ENCODE measurements around the gene WDFY2.
"Not testable (repeated sequence)": the region's sequence is repeated elsewhere in the genome, so short reads cannot be mapped to it uniquely, and the experiment has no call there.

Gene WDFY2

DNA sequence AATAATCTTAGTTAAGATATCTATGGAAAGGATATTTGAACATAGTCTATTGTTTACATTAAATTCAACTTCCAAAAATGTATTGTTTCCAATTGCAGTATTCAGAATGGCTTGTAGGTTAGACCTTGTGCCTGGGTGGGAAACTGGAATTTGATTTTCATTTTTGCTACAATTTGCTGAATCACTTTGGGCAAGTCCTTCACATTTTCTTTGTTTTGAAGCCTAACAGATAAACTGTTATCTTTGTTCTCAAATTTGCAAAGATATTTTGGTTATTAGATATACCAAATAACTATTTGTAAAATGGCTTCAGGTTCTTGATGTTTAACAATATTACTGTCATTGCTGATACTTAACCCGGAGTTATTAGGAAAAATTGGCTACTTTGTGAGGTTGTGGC lies 82.6 kb downstream of the WDFY2 start:
- no peak for DNase-seq

DNA sequence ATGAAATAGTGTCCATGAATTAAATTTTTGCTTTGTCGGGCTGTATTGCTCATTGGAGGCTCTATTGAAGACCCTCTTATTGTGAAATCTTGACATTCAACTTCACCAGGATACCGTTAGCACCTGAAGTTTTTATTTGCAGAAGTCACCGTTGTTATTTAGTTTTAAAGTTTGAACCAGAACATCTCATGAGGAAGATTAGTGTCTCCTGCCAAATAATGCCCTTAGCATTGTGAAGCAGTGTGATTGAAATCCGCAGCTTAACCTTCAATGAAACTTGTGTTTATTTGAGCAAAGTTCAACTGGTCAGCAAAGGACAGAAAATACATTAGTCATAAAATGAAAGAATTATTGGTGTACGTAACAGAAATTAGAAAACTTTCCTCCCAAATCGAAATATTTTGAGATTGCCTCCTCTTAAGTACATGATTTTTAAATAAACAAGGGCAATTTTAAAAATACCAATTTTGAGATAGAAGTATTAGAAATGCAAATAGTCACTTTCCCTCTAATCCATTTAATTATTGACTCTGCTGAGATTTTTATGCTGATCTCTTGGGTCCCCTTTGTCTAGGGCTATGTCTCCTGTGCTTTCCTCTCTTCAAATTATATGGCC lies 84.4 kb downstream of the WDFY2 start:
- no peak for DNase-seq

DNA sequence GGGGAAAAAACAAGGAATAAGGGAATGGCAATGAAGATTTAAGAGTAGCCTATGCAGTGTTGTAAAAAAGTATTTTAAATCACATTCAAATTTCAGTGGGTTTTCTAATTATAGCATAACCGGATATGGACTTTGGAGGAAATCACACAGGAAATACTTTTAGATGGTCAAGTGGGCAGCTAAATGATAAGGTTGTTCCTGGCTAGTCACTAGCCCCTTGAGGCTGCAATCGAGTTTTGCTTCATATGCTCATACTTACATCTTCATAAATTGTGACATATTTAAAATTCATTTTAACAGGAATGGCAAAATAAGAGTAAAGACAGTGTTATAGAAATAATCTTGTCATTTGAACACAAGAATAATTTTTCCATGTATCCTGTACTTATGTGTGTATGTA lies 88.9 kb downstream of the WDFY2 start:
- no peak for DNase-seq

DNA sequence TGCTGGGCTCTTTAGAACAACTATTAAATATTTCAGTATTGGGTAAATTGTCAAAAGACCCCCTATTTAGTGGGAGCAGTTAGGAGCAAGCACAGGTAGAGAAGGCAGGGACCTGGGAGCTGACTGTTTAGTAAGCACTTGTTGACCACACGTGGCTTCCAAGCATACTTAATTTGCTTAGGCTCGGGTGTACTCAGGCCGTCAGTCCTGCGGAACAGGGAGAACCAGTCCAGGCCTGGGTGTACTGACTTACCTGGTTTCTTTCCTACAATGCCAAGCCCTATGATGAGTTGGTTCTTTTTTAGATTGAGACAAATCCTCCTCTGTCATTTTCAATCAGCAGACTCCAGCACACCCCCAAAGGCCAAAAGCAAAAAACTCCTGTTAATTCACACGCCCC lies 90.0 kb downstream of the WDFY2 start:
- no peak for DNase-seq

DNA sequence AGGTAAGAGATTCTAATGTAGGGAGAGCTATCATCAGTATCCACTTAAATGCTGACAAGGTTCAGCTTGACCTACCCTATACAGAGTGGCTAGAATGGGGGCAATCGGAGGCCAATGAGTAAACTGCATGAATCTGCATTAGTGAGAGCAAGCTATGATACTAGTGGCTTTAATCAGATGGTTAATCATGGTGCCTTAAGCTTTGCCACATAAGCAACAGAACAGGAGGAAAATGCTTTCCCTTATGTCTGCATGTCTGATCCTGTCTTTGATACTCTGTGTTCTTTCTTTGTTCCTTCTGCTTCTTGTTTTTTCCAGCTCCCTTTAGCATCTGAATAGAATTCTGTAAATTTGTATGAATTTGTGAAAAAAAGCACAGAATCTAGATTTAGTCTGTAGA lies 91.1 kb downstream of the WDFY2 start:
- DNase-seq, result no peak

DNA sequence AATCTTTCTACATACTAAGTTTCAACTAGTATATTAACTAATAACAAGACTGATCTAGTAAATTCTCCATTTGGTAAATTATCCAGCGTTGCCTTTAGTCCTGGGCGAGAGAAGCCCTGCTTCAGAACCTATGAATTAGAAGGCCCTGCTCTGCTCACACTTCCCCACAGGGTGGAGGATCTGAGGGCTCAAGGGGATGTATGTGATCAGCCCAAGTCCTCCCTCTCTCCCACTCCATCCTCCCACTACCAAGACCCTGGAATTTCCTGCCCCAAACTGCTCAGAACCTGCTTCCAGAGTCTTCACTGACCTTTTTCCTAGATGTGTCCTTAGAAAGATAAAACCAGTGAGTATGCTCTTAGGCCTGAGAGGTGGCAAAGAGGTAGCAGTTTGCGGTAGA lies 91.6 kb downstream of the WDFY2 start:
- DNase-seq, result no peak

DNA sequence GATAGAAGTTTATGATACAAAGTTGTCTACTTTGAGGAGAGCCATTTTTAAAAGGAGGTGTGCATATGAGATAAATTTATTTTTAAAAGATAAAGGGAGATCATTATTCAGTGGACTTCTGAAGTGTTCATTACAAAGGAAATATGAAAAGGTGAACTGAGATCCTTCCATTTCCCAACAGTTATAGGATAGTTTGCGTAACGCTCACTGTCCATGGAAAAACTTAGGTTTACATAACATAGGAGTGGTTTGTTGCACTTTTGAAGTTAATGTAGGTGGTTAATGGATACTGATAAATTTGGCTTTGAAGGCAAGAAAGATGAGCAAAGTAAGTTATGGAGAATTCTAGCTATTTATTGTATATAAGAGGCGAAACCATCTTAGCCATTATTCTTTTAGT lies 92.5 kb downstream of the WDFY2 start:
- no peak for DNase-seq

DNA sequence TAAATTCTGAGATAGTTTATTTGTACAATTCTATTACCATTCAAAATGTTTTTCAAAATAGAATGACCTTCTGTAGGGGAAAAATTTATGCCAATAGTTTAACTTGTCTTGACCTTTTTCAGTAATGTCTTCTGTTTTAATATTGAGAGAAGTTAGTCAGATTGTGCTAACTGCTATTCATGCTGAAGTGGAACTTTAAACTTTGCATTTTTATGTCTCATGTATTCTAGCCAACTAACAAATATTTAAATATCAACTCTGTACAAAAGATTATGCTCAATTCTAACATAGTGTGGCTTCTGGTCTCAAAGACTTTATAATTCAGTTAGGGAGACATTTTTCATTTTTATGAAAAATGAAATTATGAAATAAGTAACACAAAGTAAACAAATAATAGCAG lies 94.2 kb downstream of the WDFY2 start:
- DNase-seq, result no peak

DNA sequence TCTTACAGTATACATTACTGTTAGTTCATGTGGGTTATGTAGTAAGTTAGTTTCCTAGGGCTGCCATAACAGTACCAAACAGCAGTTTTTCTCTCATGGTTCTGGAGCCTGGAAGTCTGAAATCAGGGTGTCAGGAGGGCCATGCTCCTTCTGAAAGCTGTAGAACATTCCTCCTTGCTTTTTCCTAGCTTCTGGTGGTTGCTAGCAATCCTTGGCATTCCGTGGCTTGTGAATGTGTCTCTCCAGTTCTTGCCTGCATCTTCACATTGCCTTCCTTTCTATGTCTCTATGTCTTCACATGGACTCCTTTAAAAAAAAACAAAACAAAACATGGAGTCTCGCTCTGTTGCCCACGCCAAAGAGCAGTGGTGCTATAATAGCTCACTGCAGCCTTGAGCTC lies 95.4 kb downstream of the WDFY2 start:
- no peak for DNase-seq

DNA sequence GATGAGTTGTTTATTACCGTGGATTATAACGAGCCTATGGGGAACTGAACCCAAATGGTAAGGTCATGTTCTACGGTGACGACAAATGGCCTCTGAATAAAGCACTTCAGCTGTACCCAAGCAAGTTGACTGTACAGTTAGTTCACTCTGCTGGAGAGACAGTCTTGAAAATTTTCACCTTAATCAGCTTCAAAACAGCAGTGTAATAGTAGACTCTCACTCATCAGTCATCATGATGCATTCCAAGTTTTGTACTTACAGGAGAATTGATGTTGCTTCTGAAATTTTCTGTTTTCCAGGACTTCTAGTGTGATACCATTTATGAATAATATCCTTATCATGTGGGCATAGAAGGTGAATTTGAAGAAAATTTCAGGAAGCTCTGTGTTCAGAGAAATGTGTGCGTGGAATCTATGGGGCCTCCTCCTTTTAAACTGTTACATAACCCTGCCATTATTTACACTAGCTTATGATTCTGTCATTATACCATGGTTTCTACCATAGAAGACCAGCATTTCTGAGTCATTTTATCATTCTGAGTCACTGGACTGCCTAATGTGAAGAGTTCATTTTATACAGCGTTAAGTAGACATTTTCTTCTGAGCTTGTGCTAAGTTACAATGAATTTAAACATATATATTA lies 96.9 kb downstream of the WDFY2 start:
- DNase-seq, result no peak

DNA sequence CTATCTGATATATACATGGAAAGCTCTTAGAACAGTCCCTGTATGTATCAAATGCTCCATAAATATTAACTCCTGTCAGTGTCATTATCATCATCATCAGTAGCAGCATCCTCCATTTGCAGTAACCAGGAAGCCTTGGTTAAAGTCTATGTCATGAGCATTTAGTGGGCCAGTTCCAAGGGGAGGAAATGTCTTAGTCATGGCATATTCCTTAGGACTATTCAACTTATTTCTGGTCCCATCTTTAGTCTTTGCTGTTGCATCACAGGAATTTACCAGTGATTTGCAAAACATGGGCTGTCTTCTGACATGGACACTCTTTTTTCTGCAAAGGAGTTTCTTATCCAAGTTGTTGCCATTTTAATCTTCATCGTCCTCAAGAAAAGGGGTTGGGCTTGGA lies 98.4 kb downstream of the WDFY2 start:
- DNase-seq, result no peak

DNA sequence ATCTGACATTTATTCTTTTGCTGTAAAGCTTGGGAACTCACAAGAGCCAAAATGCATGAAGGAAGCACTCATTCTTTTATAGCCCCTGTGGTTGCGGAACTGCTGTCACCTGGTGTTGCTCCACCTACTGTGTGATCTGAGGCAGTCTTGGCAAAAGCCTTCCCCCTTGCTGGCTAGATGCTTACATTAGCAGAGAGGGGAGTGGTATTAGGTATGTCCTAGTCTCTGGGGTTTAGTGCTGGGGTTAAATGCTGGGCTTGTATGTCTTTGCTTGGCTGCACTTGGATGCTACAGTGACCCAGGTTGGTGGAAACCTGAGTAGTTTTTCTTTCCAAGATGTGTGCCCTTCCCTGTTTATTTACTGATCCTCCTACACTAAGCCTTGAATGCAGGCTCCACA lies 99.3 kb downstream of the WDFY2 start:
- DNase-seq, result no peak

DNA sequence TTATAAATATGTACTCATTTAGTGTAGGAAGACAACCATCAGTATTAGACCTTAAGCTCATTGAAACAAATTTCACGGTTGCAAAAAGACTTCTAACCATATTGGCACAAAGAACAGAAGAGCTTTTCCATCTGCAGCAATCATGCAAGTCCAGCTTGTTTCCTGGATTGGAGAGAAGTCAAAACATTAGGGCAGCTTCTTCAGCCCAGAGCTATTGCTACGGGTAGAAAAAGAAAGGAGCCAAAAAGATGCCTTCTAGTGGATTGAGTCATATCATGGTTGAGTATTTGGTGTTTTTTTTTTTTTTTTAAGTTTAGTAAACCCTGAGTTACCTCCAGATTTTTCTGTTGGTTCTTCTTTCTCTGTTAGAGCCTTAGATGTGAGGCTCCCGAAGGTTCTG lies 99.8 kb downstream of the WDFY2 start:
- DNase-seq, result no peak

DNA sequence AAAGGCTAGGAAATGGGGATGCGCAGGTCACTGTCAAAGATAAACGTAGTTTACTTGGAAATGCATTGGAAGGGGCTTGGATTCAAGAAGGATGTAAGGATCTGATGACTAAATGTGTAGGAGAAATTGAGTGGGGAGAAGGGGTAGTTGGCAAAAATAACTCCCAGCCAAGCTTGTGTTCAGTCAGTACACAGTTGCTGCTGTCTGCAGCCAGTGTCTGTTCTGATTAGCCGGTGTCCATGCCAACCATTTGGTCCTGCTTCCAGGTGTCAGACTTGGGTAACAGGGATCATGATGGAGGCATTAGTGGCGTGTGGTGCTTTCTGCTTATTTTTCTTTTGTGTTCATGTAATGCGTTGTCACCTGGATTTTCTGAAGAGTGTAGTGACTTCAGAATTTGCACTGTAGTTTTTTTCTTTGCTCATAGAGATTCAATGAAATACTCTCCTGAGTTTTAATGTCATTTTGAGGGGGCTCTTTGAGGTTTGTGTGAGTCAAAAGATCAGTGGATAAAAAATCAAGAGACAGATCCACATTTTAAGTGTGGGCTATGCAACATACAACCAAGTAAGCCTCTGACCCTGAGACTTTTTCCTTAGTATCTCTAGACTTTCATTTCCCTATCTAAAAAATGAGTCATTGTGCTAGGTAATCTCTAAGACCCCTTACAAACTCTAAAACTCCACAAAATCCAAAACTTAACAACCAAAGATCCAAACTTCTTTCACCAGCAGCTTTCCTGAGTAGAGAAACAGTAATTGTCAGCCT lies 103.9 kb downstream of the WDFY2 start:
- no peak for DNase-seq

DNA sequence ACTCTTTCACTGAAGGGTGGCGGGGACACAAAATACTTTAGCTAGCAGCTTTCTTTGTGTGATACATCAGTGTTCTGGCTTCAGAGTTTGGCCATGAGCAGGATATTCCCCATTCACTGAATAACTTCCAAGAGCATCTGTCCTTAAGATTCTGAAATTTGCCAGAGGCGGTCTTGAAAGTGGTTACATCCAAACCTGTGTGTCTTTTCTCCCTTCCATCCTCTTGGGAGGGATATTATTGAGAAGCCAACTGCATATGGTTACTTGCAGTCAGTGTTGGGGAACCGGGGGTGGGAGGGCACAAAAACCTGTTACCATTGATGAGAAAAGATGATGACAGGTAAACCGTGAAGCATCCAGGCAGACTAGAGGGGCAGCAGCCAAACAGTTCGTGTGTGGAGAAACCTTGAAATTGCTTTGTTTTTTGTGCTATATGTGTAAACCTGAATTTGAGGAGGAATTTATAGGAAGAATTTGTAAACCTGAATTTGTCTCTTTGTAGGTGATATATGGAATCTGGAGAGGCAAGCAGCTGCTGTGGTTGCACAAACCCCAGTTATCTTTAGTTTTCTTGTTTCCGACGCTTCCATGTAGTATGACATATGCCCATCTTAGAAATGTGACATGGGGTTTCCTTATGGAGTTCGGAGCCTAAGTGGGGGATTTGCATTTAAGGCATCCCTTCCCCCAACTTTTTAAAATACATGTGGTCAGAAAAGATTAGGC lies 104.8 kb downstream of the WDFY2 start:
- DNase-seq, result peak; percentile 31

DNA sequence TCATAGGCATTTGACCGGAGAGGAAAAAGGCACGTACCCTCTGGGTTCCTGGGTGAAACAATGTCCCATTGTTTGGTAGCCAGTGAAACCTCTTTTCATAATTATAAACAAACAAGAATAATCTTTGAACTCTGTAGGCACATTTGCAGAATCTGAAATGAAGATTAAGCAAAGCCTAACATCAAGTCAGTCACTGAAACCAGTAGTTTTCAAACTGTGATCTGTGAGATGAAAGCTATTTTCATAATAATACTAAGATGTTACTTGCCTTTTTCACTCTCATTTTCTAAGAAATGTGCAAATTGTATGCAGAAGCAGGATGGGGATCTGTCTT lies 105.4 kb downstream of the WDFY2 start:
- DNase-seq, result no peak

DNA sequence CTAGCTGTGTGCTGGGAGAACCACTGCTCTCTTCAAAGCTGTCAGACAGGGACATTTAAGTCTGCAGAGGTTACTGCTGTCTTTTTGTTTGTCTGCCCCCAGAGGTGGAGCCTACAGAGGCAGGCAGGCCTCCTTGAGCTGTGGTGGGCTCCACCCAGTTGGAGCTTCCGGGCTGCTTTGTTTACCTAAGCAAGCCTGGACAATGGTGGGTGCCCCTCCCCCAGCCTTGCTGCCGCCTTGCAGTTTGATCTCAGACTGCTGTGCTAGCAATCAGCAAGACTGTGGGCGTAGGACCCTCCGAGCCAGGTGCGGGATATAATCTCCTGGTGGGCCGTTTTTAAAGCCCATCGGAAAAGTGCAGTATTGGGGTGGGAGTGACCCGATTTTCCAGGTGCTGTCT lies 111.4 kb downstream of the WDFY2 start:
- not testable (repeated sequence) for DNase-seq

DNA sequence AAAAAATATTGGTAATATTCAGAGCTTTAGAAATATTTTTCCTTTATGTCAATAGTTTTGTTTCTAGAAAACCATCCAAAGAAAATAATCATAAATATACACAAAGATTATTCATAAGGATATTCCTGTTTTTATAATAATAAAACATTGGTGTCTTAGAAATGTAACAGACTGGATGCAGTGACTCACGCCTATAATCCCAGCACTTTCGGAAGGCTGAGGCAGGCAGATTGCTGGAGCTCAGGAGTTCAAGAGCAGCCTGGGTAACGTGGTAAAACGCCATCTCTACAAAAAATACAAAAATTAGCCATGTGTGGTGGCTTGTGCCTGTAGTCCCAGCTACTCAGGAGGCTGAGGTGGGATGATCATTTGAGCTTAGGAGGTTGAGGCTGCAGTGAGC lies 112.9 kb downstream of the WDFY2 start:
- no peak for DNase-seq

DNA sequence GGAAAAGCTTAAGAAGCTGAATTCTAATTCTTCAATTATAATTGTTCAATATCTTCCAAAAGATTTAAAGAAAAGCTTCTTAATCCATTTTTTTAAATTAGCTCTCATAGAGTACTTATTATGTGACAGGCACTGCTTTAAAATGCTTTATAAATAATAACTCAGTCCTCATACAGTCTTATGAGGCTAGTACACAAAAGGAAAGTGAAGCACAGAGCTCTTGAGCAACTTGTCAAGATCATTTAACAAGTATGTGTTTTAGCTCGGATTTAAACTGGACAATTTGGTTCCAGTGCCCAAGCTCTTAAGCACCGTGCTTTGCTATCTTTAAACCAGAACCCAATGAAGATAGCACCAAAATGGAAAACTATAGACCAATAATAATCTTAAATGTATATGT lies 113.6 kb downstream of the WDFY2 start:
- no peak for DNase-seq

DNA sequence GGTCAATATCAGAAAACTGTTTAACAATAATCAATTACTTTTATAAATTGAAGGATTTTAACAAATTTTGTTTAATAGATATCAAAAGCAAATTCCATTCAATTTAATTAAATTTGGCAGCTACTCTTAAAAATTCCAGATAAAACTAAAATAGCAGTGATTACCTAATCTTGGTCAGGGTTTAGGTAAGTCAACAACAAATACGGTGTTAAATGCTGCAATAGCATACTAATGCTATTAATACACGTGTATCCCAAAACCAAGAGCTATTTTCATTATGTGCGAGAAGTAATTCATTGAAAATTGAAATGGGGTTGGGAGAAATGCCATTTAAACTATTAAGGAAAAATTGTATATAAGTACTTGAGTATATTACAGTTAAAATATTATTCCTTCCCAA lies 114.1 kb downstream of the WDFY2 start:
- no peak for DNase-seq

DNA sequence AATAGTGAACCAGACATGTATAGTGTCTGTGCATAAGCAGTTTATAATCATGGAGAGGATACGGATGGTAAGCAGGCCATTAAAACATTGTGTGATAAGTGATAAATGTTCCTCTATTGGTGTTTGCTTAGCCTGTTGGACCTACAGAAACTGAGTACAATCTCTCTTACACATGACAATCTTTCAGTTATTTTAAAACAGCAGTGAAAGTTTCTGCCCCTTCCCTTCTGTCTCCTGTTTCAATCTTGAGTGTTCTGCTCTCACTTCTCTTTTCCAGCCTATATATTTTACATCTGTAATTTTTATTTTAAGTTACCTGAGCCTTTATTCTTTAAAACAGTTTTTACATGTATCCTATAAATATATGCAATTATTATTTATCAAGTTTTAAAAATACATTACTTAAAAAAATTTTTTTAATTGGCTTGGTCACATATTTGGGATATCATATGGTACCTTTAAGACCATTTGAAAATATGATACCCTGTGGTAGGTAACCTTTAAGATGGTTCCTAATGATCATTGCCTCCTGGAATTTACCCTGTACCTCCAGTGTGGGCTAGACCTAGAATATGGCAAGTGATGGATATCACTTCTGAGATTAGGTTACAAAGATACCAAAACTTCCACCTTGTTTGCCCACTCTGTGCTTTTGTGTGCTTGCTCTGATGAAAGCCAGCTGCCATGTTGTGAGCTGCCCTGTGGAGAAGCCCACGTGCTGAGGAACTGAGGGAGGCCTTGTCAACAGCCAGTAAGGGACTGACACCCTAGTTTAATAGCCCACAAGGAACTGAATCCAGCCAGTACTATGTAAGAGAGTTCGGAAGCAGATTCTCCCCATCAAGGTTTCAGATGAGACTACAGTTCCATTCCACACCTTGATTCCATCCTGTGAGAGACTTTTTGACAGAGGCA lies 120.4 kb downstream of the WDFY2 start:
- DNase-seq, result no peak

DNA sequence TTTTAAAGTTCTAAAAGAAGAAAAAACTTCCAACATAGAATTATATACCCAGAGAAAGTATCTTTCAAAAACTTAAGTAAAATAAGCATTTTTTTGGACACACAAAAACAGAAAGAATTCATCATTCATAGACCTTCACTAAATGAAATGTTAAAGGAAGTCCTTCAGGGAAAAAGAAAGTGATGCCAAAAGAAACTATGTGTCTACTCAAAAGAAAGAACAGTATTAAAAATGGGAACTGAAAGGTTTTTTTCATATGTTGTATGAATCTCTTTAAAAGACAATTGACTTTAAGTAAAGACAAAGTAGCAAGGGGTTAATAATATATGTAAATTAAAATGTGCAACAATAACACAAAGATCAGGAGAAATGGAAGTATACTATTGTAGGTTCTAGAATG lies 123.2 kb downstream of the WDFY2 start:
- DNase-seq, result no peak

DNA sequence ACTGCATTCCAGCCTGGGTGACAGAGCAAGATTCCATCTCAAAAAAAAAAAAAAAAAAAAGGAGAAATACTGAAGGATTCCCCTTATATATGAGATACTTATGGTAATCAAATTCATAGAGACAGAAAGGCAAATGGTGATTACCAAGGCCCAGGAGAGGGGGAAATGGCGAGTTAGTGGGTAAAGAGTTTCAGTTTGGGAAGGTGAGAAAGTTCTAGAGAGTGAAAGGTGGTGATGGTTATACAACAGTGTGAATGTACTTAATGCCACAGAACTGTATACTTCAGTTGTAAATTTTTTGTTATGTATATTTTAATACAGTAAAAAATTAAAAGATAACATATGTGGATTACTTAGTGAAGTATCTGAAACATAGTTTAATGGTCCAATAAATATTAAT lies 129.5 kb downstream of the WDFY2 start:
- DNase-seq, result no peak
